IPS-NIHi7 (cell line): Measurements from ENCODE around the gene ZBTB7B.

Experiments
- DNase-seq: peaks from one replicate; pipeline ENCODE4 v3.0.0; 2012; ENCODE audit warnings: mixed read lengths; ENCODE audit errors: extremely low spot score

ZBTB7B gene

GRCh38 chr1:155038602-155039307 lies 36.2 kb downstream of the ZBTB7B start:
- DNase-seq, result no peak

GRCh38 chr1:155039308-155039669 lies 36.7 kb downstream of the ZBTB7B start:
- DNase-seq, result no peak

GRCh38 chr1:155040358-155041093 lies 37.9 kb downstream of the ZBTB7B start:
- no peak for DNase-seq

- DNase-seq, result no peak
Observed at GRCh38 chr1:155042789-155043188, 40.2 kb downstream of the ZBTB7B start.

- DNase-seq, result no peak
Observed at GRCh38 chr1:155043301-155043702, 40.7 kb downstream of the ZBTB7B start.

- no peak for DNase-seq
Observed at GRCh38 chr1:155043793-155044192, 41.2 kb downstream of the ZBTB7B start.

GRCh38 chr1:155044365-155044764 lies 41.8 kb downstream of the ZBTB7B start:
- no peak for DNase-seq

GRCh38 chr1:155044812-155045657 lies 42.4 kb downstream of the ZBTB7B start:
- DNase-seq, result peak; percentile 92

GRCh38 chr1:155048449-155049334 lies 46.1 kb downstream of the ZBTB7B start:
- DNase-seq, result no peak

GRCh38 chr1:155049651-155050559 lies 47.3 kb downstream of the ZBTB7B start:
- DNase-seq, result no peak

GRCh38 chr1:155050560-155051341 lies 48.1 kb downstream of the ZBTB7B start, which contains the start of gene ADAM15:
Gene ADAM15, plus strand, starts transcription at chr1:155051316. Its CDS starts 71 bp downstream, at chr1:155051387.
- DNase-seq, result peak; percentile 96

- no peak for DNase-seq
Observed at GRCh38 chr1:155051342-155051776, 48.8 kb downstream of the ZBTB7B start.

GRCh38 chr1:155051777-155052398 lies 49.3 kb downstream of the ZBTB7B start:
- DNase-seq, result no peak

GRCh38 chr1:155052439-155053395 lies 50.1 kb downstream of the ZBTB7B start:
- DNase-seq, result no peak

- DNase-seq, result no peak
Observed at GRCh38 chr1:155053531-155054105, 51.0 kb downstream of the ZBTB7B start.

GRCh38 chr1:155057104-155057503 lies 54.5 kb downstream of the ZBTB7B start:
- DNase-seq, result no peak

- no peak for DNase-seq
Observed at GRCh38 chr1:155057788-155058211, 55.2 kb downstream of the ZBTB7B start.
